Bronchial epithelial cell (primary cell): ENCODE data around the gene ARFIP1. TPM values are rescaled to one million over a fixed set of nuclear protein-coding genes. Genes with fewer than 3 reads are reported as not detected.
A peak's percentile ranks its signal among the peaks of the same experiment; 100 is the strongest.
"Not testable (repeated sequence)": the region's sequence is repeated elsewhere in the genome, so short reads cannot be mapped to it uniquely, and the experiment has no call there.

Experiments
- DNase-seq: peaks from one replicate; pipeline ENCODE4 v3.0.0-alpha.2; 2010; ENCODE audit warnings: low read depth
- FAIRE-seq: peaks from 2 replicates; lab custom pipeline; 2011; peaks lifted over from hg19 to GRCh38; lab: Jason Lieb, UNC
- H3K27me3 ChIP-seq: 2 replicates; pipeline ENCODE4 v1.5.1; 2011; ENCODE audit warnings: low read length; ENCODE audit not compliant: control insufficient read depth, insufficient read depth
- H3K36me3 ChIP-seq: 2 replicates; pipeline ENCODE4 v1.5.1; 2011; ENCODE audit warnings: low read length; ENCODE audit not compliant: control insufficient read depth, insufficient read depth
- H3K4me3 ChIP-seq: 2 replicates; pipeline ENCODE4 v1.5.1; 2011; ENCODE audit warnings: mild to moderate bottlenecking, low read depth, low read length, control low read depth
- total RNA-seq: library from RNA; depleted of rRNA; stranded (reverse); fragments of >200 nt; gene quantifications from 2 replicates; pipeline ENCODE4 v1.2.1, GENCODE V29; 2014
- TF ChIP-seq, protein P1 (sequence below): IDR thresholded peaks from 2 replicates; pipeline ENCODE4 v1.5.1; 2011; ENCODE audit warnings: mild to moderate bottlenecking, moderate library complexity, low read length, control low read depth, inconsistent platforms; ENCODE audit not compliant: insufficient read depth, severe bottlenecking

ARFIP1 gene
- total RNA-seq, 1 donor from 2014 or later = 35.8 TPM

DNA sequence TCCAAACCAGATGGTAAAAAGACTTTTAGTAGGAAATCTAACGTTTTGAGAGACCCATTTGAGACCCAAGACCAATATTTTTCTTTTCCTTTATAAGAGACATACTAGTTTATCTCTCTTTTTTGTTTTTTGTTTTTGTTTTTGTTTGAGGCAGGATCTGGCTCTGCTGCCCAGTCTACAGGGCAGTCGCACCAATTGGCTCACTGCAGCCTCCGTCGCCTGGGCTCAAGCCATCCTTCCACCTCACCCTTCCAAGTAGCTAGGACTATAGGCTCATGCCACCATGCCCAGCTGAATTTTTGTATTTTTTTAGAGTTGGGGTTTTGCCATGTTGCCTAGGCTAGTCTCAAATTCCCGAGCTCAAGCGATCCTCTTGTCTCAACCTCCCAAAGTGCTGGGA, 79.2 kb downstream of the ARFIP1 start:
- H3K36me3 ChIP-seq = no peaks in the 10 kb centered on the region
- DNase-seq (no peak), FAIRE-seq (no peak)
- TF ChIP-seq, protein P1, sequence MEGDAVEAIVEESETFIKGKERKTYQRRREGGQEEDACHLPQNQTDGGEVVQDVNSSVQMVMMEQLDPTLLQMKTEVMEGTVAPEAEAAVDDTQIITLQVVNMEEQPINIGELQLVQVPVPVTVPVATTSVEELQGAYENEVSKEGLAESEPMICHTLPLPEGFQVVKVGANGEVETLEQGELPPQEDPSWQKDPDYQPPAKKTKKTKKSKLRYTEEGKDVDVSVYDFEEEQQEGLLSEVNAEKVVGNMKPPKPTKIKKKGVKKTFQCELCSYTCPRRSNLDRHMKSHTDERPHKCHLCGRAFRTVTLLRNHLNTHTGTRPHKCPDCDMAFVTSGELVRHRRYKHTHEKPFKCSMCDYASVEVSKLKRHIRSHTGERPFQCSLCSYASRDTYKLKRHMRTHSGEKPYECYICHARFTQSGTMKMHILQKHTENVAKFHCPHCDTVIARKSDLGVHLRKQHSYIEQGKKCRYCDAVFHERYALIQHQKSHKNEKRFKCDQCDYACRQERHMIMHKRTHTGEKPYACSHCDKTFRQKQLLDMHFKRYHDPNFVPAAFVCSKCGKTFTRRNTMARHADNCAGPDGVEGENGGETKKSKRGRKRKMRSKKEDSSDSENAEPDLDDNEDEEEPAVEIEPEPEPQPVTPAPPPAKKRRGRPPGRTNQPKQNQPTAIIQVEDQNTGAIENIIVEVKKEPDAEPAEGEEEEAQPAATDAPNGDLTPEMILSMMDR = no peak
- H3K4me3 ChIP-seq = no peak overlapping the region
- no peaks in the 10 kb centered on the region for H3K27me3 ChIP-seq

DNA sequence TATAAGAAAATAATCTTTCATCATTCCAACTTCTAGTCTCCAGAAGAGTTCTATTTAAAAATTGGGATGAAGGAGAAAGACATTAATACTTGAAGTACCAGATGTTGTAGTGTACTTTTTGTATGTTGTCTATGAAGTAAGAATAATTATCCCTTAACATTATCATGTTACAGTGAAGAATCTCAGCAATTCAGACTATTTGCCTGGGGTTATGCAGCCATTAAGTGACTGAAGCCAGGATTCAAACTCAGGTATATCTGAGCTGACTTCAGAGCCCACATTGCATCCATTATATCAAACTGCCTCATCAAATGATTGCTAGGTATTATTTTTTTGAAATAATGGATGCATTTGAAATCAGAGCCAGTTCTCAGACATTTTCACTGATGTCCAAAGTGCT, 80.3 kb downstream of the ARFIP1 start:
- no peak for FAIRE-seq
- TF ChIP-seq, protein P1 = no peak
- Histone ChIP-seq H3K36me3 (no peaks in the 10 kb centered on the region), H3K4me3 (no peak overlapping the region), H3K27me3 (no peaks in the 10 kb centered on the region)
- peak; percentile 7 for DNase-seq

DNA sequence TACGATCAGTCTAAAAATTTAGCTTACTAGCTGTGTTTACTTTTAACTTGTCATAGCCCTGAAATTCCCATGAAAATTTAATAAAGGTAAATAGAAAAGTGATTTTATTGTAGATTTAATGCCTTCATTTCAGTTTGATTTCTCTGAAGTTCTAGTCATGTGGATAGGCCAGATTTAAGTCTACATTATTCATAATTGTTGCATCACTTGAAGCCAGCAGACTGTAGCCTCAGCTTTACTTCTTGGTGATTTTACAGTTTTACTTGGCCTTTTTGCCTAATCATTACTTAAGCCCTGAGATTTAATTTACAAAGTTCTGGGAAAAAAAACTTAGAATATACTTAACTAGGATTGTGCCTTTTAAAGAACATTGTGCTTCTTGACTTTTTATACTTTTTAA, 82.9 kb downstream of the ARFIP1 start:
- TF ChIP-seq, protein P1 = no peak
- no peak for DNase-seq

DNA sequence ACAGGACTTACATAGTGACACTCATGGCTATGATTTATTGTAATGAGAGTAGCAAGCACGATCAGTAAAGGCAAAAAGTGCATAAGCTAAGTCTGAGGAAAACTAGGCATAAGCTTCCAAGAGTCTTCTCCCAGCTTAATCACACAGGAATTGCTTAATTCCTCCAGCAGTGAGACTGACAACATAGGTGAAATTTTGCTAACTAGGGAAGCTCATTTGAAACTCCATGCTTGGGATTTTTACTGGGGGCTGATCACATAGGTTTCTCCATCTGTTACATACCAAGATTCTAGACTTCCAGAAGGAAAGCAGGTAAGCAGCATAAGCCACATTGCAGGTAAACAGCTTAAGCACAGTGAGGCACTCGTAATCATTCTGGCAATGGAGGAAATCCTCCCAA, 84.6 kb downstream of the ARFIP1 start:
- FAIRE-seq = no peak

More for the DNA sequence above, 82.9 kb downstream of the ARFIP1 start:
- Histone ChIP-seq H3K36me3 (no peaks in the 10 kb centered on the region), H3K4me3 (no peak overlapping the region), H3K27me3 (no peaks in the 10 kb centered on the region)
- FAIRE-seq = no peak

DNA sequence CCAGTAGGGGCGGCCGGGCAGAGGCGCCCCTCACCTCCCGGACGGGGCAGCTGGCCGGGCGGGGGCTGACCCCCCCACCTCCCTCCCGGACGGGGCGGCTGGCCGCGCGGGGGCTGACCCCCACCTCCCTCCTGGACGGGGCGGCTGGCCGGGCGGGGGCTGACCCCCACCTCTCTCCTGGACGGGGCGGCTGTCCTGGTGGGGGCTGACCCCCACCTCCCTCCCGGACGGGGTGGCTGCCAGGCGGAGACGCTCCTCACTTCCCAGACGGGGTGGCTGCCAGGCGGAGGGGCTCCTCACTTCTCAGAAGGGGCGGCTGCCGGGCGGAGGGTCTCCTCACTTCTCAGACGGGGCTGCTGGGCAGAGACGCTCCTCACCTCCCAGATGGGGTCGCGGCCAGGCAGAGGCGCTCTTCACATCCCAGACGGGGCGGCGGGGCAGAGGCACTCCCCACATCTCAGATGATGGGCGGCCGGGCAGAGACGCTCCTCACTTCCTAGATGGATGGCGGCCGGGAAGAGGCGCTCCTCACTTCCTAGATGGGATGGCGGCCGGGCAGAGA, 86.8 kb downstream of the ARFIP1 start:
- not testable (repeated sequence) for H3K27me3 ChIP-seq, H3K36me3 ChIP-seq, H3K4me3 ChIP-seq, FAIRE-seq, DNase-seq

More for the DNA sequence above, 84.6 kb downstream of the ARFIP1 start:
- DNase-seq = peak; percentile 56
- Histone ChIP-seq H3K27me3 (no peaks in the 10 kb centered on the region), H3K4me3 (no peak overlapping the region), H3K36me3 (no peaks in the 10 kb centered on the region)
- TF ChIP-seq, protein P1 = no peak

DNA sequence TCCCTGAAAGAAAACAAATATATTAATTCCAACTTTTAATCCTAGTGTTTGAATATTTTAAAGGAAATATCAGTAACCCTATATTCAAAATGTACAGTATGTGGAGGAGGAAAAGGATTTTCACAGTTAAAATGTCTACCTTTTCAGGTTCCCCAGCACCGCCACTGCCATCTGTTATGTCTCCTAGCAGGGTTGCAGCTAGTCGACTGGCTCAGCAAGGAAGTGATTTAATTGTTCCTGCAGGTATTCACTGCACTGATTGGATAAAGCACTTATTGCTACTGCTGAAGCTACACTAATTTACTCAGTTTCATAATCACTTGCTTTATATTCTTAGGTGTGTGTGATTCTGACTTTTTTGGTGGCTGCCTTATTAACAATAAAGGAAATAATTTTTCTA, 90.9 kb downstream of the ARFIP1 start:
- H3K27me3 ChIP-seq = no peaks in the 10 kb centered on the region
- DNase-seq (no peak), FAIRE-seq (no peak)
- no peak overlapping the region for H3K4me3 ChIP-seq
- H3K36me3 ChIP-seq = no peaks in the 10 kb centered on the region
- TF ChIP-seq, protein P1 = no peak
